ENCODE measurements around the gene CTNNA1.

CTNNA1 gene

DNA sequence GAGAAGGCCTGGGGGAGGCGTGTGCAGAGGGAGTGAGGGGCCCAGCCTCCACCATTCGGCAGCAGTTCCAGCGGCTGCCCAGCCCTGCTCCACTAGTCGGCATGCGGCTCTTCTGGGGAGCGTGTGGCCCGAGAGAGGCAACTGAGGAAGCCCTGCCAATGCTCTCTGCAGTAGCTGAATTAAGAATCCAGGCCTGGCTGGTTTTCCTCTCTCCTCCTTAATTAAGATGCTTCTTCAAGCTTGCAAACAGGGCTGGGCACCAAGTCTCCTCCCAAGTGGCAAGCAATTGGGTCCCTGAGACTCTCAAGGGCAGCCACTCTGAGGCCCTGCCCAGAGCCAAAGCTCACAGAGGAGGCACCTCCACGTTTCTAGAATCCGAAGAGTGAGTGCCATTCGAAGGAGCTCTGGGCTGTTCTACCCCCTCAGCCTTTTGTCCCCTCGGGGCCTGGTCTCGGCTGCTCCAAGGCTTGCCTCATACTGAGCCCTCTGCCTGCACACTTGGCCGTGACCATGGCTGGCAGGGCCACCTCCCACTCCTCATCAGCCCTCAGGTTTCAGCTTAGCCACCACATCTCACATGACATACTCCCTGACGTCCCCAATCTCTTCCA lies 197.3 kb downstream of the CTNNA1 start:
- no peak overlapping the region for H2AFZ ChIP-seq (ENCODE audit: low read length)
- no peaks in the 10 kb centered on the region for H3K9me2 ChIP-seq (replicated peaks; ENCODE audit: low read depth, low read length)
- H3K9ac ChIP-seq (ENCODE audit: low read depth, low read length, poor library complexity, severe bottlenecking), result no peak overlapping the region
- peaks cover 6% of the 10 kb centered on the region; the same call in 1 of the 2 replicates for H3K36me3 ChIP-seq (ENCODE audit: insufficient read depth, low read length)
- H3K27me3 ChIP-seq (ENCODE audit: insufficient read depth, low read length, poor library complexity, severe bottlenecking), result no peaks in the 10 kb centered on the region
- H3K4me2 ChIP-seq (ENCODE audit: low read depth, low read length, poor library complexity, severe bottlenecking), result no peak overlapping the region
- no peaks in the 10 kb centered on the region for H3K79me2 ChIP-seq (ENCODE audit: insufficient read depth, low read length)
- H3K4me1 ChIP-seq (ENCODE audit: insufficient read depth, low read length, poor library complexity, severe bottlenecking), result peaks cover 28% of the 10 kb centered on the region
- TF ChIP-seq CTCF (conservative IDR thresholded peaks at IDR 0.05; ENCODE audit: low read length), result no peak
- no peak for TF ChIP-seq EZH2phosphoT487 (IDR thresholded peaks at IDR 0.05; ENCODE audit: borderline replicate concordance)
- H3K9me3 ChIP-seq (ENCODE audit: insufficient read depth, low read depth, low read length), result no peaks in the 10 kb centered on the region
- no peaks in the 10 kb centered on the region for H3F3A ChIP-seq (ENCODE audit: low read depth)
- no peak overlapping the region for H3K4me3 ChIP-seq (ENCODE audit: low read length, poor library complexity, severe bottlenecking)
- H4K20me1 ChIP-seq (ENCODE audit: insufficient read depth, low read length, poor library complexity, severe bottlenecking), result no peaks in the 10 kb centered on the region

GRCh38 chr5:138951091-138951985 lies 198.1 kb downstream of the CTNNA1 start:
- H3K79me2 ChIP-seq (ENCODE audit: insufficient read depth, low read length), result no peaks in the 10 kb centered on the region
- no peak overlapping the region for H3K9ac ChIP-seq (ENCODE audit: low read depth, low read length, poor library complexity, severe bottlenecking)
- H4K20me1 ChIP-seq (ENCODE audit: insufficient read depth, low read length, poor library complexity, severe bottlenecking), result no peaks in the 10 kb centered on the region
- H3K4me1 ChIP-seq (ENCODE audit: insufficient read depth, low read length, poor library complexity, severe bottlenecking), result peaks cover 28% of the 10 kb centered on the region
- no peaks in the 10 kb centered on the region for H3F3A ChIP-seq (ENCODE audit: low read depth)
- H3K9me3 ChIP-seq (ENCODE audit: insufficient read depth, low read depth, low read length), result no peaks in the 10 kb centered on the region
- H3K9me2 ChIP-seq (replicated peaks; ENCODE audit: low read depth, low read length), result no peaks in the 10 kb centered on the region
- no peak overlapping the region for H2AFZ ChIP-seq (ENCODE audit: low read length)
- H3K27me3 ChIP-seq (ENCODE audit: insufficient read depth, low read length, poor library complexity, severe bottlenecking), result no peaks in the 10 kb centered on the region
- no peak overlapping the region for H3K4me2 ChIP-seq (ENCODE audit: low read depth, low read length, poor library complexity, severe bottlenecking)
- TF ChIP-seq CTCF (conservative IDR thresholded peaks at IDR 0.05; ENCODE audit: low read length) (no peak), EZH2phosphoT487 (IDR thresholded peaks at IDR 0.05; ENCODE audit: borderline replicate concordance) (no peak)
- no peak overlapping the region for H3K4me3 ChIP-seq (ENCODE audit: low read length, poor library complexity, severe bottlenecking)
- peaks cover 6% of the 10 kb centered on the region; the same call in 1 of the 2 replicates for H3K36me3 ChIP-seq (ENCODE audit: insufficient read depth, low read length)

- Histone ChIP-seq H3K9me3 (ENCODE audit: insufficient read depth, low read depth, low read length) (no peaks in the 10 kb centered on the region), H3K4me2 (ENCODE audit: low read depth, low read length, poor library complexity, severe bottlenecking) (no peak overlapping the region)
Observed at GRCh38 chr5:138951986-138952735, 198.9 kb downstream of the CTNNA1 start.

More at GRCh38 chr5:138951986-138952735, 198.9 kb downstream of the CTNNA1 start:
- Histone ChIP-seq H2AFZ (ENCODE audit: low read length) (no peak overlapping the region), H3K9me2 (replicated peaks; ENCODE audit: low read depth, low read length) (no peaks in the 10 kb centered on the region), H3K4me3 (ENCODE audit: low read length, poor library complexity, severe bottlenecking) (no peak overlapping the region), H3F3A (ENCODE audit: low read depth) (no peaks in the 10 kb centered on the region), H3K36me3 (ENCODE audit: insufficient read depth, low read length) (no peaks in the 10 kb centered on the region), H3K79me2 (ENCODE audit: insufficient read depth, low read length) (no peaks in the 10 kb centered on the region), H3K27me3 (ENCODE audit: insufficient read depth, low read length, poor library complexity, severe bottlenecking) (no peaks in the 10 kb centered on the region), H3K4me1 (ENCODE audit: insufficient read depth, low read length, poor library complexity, severe bottlenecking) (peaks cover 28% of the 10 kb centered on the region), H4K20me1 (ENCODE audit: insufficient read depth, low read length, poor library complexity, severe bottlenecking) (no peaks in the 10 kb centered on the region), H3K9ac (ENCODE audit: low read depth, low read length, poor library complexity, severe bottlenecking) (peak overlapping the region; percentile 55)
- TF ChIP-seq CTCF (conservative IDR thresholded peaks at IDR 0.05; ENCODE audit: low read length), result no peak
- no peak for TF ChIP-seq EZH2phosphoT487 (IDR thresholded peaks at IDR 0.05; ENCODE audit: borderline replicate concordance)
